Naive thymus-derived CD8-positive, alpha-beta T cell (primary cell): ENCODE data around the gene CYFIP2. TPM values are rescaled to one million over a fixed set of nuclear protein-coding genes. Genes with fewer than 3 reads are reported as not detected.

Source experiments
- ATAC-seq, 2 donors: fragments of 150-1000 bp; cut with Tn5 transposase in 1 of 2; sonication (Bioruptor Pico), chemical (Tn5 transposase) in 1 of 2; 1 replicate in 1 of 2; 2 replicates in 1 of 2; pipeline ENCODE4 v1.10.0; 2021; ENCODE audit warnings: mild to moderate bottlenecking in 2 of 2, moderate library complexity in 2 of 2
- POLR2A ChIA-PET: fragments of 350-600 bp; sonication (Branson Sonifier 250); formaldehyde crosslinking; loops from one replicate; lab custom pipeline; 2021; ENCODE audit warnings: antibody characterized with exemption; lab: Charles Lee
- DNase-seq, 10 donors: peaks; one replicate each; pipeline versions ENCODE4 v3.0.0 to v3.0.0-alpha.2; 2020 to 2022
- H3K27ac Mint-ChIP-seq, 10 donors: one replicate each; pipeline ENCODE4 v1.8.0; 2020 to 2022; ENCODE audit warnings: mild to moderate bottlenecking in 10 of 10, mixed read lengths in 10 of 10, moderate library complexity in 4 of 10, inconsistent platforms in 1 of 10
- H3K27me3 Mint-ChIP-seq, 5 donors: one replicate each; pipeline ENCODE4 v1.8.0; 2021 to 2022; ENCODE audit warnings: mixed read lengths in 5 of 5
- H3K36me3 Mint-ChIP-seq, 3 donors: one replicate each; pipeline ENCODE4 v1.8.0; 2020 to 2022; ENCODE audit warnings: mixed read lengths in 3 of 3, mild to moderate bottlenecking in 2 of 3, inconsistent platforms in 1 of 3
- H3K4me1 Mint-ChIP-seq, 4 donors: one replicate each; pipeline ENCODE4 v1.8.0; 2021 to 2022; ENCODE audit warnings: mixed read lengths in 4 of 4
- H3K4me3 Mint-ChIP-seq, 10 donors: one replicate each; pipeline ENCODE4 v1.8.0; 2020 to 2022; ENCODE audit warnings: mild to moderate bottlenecking in 10 of 10, mixed read lengths in 10 of 10, moderate library complexity in 6 of 10, inconsistent platforms in 1 of 10
- H3K9me3 Mint-ChIP-seq, 9 donors: one replicate each; pipeline ENCODE4 v1.8.0; 2020 to 2022; ENCODE audit warnings: mixed read lengths in 9 of 9, mild to moderate bottlenecking in 3 of 9, inconsistent platforms in 1 of 9, moderate library complexity in 1 of 9
- polyA plus RNA-seq, 3 donors: library from polyadenylated mRNA; unstranded; fragments of 300-500 nt; fragmentation: Illumina TruSeq; gene quantifications; one replicate each; pipeline ENCODE4 v1.2.3, GENCODE V29; 2021
- total RNA-seq, 8 experiments: library from RNA in 2 of 8; stranded (reverse) in 2 of 8; gene quantifications; one replicate each; pipeline ENCODE4 v1.2.3 and lab custom pipeline; 2021 to 2026

CYFIP2 gene
- total and polyA plus RNA-seq, 5 experiments from 2014 or later, result 395 to 668 (median 417) TPM

DNA sequence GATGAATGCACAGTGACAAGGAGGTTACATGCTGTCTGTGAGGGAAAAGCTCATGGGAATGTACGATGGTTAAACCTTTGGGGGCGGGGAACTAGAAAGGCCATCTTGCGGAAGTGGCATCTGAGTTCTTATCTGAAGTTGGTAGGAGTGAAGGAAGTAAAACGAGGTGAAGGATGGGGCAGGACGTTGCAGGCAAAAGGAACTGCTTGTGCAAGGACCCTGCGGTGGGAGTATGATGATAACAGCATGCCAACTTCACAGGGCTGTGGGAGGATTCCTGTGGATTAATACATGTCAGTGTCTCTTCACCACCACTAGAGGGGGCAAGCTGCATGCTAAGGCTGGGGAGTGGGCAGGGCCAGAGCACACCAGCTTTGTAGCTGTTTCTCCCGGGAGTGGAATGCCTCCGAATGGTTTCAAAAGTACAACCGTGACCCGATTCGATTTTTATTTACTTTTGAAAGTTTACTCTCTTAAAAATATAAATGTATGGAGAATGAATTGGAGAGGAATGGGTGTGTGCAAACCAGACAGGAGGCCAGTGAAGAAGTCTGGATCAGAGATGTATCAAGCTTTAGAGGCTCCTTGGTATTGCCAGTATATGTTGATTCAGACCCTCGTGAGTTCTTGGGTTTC is 62.5 kb downstream of the CYFIP2 start:
- H3K27me3 Mint-ChIP-seq, result no peaks in the 10 kb centered on the region
- peak; percentile 83 to 89 for ATAC-seq
- peaks cover 20 to 96% (median 57%) of the 10 kb centered on the region in 3 donors for H3K36me3 Mint-ChIP-seq
- peaks cover 19 to 39% (median 31%) of the 10 kb centered on the region in 4 donors for H3K4me1 Mint-ChIP-seq
- peak; percentile 26 to 72 (median 49) for DNase-seq
- H3K9me3 Mint-ChIP-seq, result no peaks in the 10 kb centered on the region
- H3K4me3 Mint-ChIP-seq, result peak overlapping the region in 9 of 10 donors; percentile 2 to 71 (median 43)
- POLR2A ChIA-PET, result interaction anchor here (0.6 to 1.9 kb wide), 9 partner anchors 8 to 523 kb away, joined by 3 to 9 read pairs (median 4); partner anchors contain the start of gene LSM11
- peak overlapping the region; percentile 88 to 97 (median 92) for H3K27ac Mint-ChIP-seq

DNA sequence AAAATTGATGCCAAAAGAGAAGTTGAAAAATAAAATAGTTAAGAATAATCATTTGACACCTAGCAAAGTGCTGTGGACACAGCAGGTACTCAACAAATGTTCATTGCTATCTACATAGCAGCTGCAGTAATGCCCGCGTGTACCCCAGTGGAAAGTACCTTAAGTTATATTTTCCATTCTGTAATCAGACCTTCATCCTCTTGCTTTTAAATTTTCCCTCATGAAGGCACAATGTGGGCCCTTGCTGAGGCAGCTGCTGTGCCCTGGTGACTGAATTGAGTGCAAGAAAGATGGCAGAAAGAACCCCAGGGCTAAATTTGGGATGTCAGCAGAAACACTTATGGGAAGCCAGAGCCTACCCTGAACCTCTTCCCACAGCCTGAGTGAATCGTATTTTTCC is 65.9 kb downstream of the CYFIP2 start:
- POLR2A ChIA-PET, result no interaction called here
- ATAC-seq (no peak), DNase-seq (no peak)
- peaks cover 13 to 97% (median 48%) of the 10 kb centered on the region in 3 donors for H3K36me3 Mint-ChIP-seq
- H3K4me3 Mint-ChIP-seq, result no peak overlapping the region
- H3K27ac Mint-ChIP-seq, result peak overlapping the region in 6 of 10 donors; percentile 12 to 85 (median 50)
- H3K27me3 Mint-ChIP-seq, result no peaks in the 10 kb centered on the region
- peaks cover 19 to 39% (median 26%) of the 10 kb centered on the region in 4 donors for H3K4me1 Mint-ChIP-seq
- H3K9me3 Mint-ChIP-seq, result no peaks in the 10 kb centered on the region

DNA sequence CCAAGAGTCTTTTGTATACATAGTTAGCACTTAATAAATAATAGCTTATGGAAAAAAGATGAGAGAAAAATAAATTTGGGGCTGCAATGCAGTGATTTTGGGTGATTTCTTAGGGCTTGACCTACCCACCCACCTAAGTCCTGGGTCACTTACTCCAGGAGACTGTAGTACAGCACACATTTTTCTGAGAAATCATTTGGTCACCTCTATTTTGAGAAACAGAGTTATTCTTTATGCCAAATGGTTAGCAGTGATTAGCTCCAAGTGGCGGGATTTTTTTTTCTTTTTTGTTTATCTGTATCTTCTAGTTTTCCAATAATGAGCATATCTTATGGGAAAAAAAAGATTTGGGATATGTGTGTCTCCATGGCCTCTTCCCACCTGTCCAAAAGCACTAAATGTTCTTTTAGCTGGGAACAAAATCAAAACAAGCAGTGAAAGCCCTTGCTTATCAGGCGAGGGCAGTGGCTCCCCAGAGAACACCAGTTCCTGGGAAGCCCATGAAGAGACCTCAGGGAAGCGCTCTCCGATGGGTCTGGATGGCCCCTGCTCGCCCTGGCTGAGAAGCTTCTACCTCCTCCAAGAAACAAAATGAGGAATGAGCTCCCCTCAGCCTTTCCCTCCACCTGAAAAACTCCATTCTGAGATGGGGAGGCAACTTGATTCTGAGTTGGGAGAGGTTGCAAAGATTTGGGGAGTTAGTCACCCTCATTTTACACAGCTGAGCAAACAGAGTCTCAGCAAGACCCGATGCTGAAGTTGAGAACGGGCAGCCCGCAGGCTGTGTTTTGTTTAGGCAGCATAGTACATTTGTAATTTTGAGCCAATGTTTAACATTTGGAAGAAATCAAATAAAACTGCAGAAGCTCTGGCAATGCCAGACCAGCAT is 69.9 kb downstream of the CYFIP2 start:
- H3K4me1 Mint-ChIP-seq, result peaks cover 4 to 15% (median 7%) of the 10 kb centered on the region in 4 donors
- POLR2A ChIA-PET, result interaction anchor here (1.6 kb wide), 1 partner anchor 8 kb away, joined by 4 read pairs; no protein-coding TSS in a partner anchor
- H3K9me3 Mint-ChIP-seq, result no peaks in the 10 kb centered on the region
- ATAC-seq (no peak), DNase-seq (no peak)
- peak overlapping the region in 7 of 10 donors; percentile 34 to 73 (median 43) for H3K27ac Mint-ChIP-seq
- H3K36me3 Mint-ChIP-seq, result peaks cover 15 to 100% (median 40%) of the 10 kb centered on the region in 3 donors
- no peak overlapping the region for H3K4me3 Mint-ChIP-seq
- H3K27me3 Mint-ChIP-seq, result no peaks in the 10 kb centered on the region

DNA sequence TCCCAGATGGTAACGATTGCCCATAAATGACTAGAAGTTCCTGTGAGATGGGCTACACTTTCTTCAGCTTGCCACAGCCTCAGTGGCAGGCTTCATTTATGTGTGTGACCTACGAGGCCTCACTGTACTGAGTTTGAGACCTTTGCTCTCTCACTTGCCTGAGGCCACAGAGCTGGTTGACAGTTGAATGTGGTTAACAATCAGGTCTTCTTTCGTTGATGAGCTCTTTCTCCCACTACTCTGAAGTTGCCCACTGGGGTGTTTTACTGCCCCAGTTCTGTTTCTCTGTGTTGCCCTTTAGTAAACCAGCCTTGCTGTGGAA is 70.5 kb downstream of the CYFIP2 start:
- Mint-ChIP-seq H3K4me3 (no peak overlapping the region), H3K9me3 (no peaks in the 10 kb centered on the region), H3K27ac (peak overlapping the region in 3 of 10 donors; percentile 29 to 79 (median 58)), H3K36me3 (peaks cover 15 to 100% (median 36%) of the 10 kb centered on the region in 3 donors), H3K4me1 (peaks cover 2 to 13% (median 7%) of the 10 kb centered on the region in 4 donors), H3K27me3 (no peaks in the 10 kb centered on the region)
- ATAC-seq (no peak), DNase-seq (no peak)
- POLR2A ChIA-PET, result interaction anchor here (1.6 kb wide), 1 partner anchor 8 kb away, joined by 4 read pairs; no protein-coding TSS in a partner anchor

DNA sequence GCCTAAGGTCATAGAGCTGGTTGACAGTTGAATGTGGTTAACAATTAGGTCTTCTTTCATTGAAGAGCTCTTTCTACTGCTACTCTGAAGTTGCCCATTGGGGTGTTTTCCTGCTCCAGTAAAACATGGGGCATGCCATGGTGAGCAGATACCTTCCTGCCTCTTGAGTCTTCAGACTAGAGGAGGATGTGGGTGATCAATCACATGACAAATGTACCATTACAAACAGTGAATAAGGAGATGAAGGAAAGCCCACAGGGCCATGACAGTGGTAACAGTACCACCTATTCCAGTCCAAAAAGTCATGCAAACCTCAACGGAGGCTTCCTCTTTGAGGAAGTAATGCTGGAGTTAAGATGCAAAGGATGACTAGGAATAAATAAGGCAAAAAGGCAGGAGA is 73.5 kb downstream of the CYFIP2 start:
- H3K36me3 Mint-ChIP-seq, result peaks cover 10 to 100% (median 17%) of the 10 kb centered on the region in 3 donors
- DNase-seq, result no peak
- POLR2A ChIA-PET, result no interaction called here
- H3K4me3 Mint-ChIP-seq, result no peak overlapping the region
- no peaks in the 10 kb centered on the region for H3K27me3 Mint-ChIP-seq
- no peak for ATAC-seq
- no peaks in the 10 kb centered on the region for H3K9me3 Mint-ChIP-seq
- H3K27ac Mint-ChIP-seq, result peak overlapping the region in 8 of 10 donors; percentile 27 to 83 (median 69)
- H3K4me1 Mint-ChIP-seq, result peaks cover 2 to 11% (median 8%) of the 10 kb centered on the region in 4 donors

DNA sequence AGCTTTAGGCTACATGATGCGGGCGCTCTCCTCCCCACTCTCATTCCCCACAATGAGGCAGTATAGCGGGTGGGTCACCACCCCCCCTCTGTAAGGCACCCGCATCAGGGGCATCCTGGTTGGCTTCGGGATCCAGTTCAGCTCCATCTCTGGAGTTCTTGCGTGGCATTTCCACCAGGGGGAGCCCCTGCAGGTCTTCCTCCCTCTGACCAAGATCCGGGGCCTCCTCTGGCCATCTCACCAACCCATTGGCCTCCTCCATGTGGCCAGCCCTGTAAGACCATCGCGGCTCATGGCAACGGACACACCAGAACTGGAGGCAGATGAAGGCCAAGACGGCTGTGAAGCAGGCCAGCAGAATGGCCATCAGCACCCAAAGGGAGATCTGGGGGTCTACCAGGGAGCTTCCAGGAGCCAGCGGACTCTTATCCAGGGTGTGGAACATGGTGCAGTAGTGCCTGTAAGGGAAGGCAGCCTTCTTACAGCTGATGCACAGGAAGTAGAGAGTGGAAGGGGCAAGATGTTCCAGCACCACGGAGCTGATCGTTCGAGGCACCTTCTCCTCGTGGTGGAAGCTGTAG is 77.0 kb downstream of the CYFIP2 start:
- ATAC-seq (peak; percentile 52 to 54), DNase-seq (peak in 4 of 10 donors; percentile 14 to 17 (median 16))
- Mint-ChIP-seq H3K36me3 (peaks cover 12 to 97% (median 14%) of the 10 kb centered on the region in 3 donors), H3K4me3 (no peak overlapping the region), H3K27me3 (no peaks in the 10 kb centered on the region), H3K27ac (peak overlapping the region in 4 of 10 donors; percentile 25 to 71 (median 32)), H3K4me1 (peaks cover 5 to 13% (median 10%) of the 10 kb centered on the region in 4 donors), H3K9me3 (no peaks in the 10 kb centered on the region)
- POLR2A ChIA-PET, result interaction anchor here (0.7 kb wide), 1 partner anchor 9 kb away, joined by 3 read pairs; no protein-coding TSS in a partner anchor

DNA sequence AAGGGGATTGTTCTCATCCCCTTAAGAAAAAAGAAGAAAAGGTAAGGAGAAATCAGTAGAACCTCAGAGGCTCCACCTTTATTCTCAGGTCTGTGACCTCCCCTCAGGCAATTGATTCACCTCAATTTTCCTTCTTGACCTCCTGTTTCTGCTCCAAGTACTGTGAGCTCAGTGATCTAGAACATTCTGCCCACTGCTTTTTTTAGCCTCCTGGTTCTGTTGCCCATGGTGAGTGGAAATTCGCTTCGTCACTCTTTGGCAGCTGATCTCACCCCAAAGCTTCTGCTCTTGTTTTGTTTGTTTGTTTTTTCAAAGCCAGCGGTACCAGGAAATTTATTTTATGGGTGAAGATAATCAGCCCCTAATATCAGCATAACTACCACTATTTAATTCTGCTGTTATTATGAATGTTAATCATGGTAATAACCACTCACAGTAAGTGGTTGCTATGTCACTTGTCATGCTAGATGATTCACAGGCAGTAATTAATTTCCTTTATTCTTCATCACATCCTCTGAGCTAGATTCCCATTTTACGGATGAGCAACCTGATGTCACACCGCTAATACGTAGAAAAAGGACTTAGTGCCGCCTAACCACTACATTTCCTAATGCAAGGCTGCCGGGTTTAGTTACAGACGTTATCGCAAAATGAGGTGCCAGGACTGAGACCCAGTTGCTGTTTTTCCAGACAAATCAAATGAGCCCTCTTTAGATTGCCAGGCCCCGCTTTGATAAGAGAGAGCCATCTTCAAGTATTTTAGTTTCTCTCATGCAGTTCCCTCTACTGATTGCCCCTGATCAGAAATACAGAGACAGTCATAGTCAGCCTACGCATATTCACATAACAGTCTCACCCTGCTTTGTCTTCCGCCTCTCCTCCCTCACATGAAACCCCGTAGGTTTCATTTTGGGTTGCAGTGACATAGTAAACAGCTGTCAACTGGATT is 78.2 kb downstream of the CYFIP2 start:
- no peak for DNase-seq
- H3K4me1 Mint-ChIP-seq, result peaks cover 5 to 18% (median 11%) of the 10 kb centered on the region in 4 donors
- POLR2A ChIA-PET, result no interaction called here

DNA sequence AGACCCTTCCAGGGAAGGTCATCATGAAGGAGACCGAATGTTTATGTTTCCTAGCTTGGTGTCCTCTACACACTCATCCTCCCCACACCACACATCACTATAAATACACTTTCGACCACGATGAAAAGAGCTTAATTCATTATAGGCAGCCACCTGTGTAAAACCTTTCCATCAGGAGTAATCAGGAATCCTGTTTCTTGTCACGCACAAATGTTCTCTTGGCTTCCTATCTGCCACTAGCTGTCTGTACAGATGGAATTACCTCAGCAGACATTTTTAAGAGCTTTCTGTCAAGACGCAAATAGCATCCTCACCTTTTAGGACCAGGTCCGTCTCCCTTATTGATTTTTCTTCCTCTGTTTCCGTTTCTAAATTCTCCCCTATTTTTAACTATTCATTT is 79.1 kb downstream of the CYFIP2 start:
- DNase-seq (no peak), ATAC-seq (no peak)
- H3K36me3 Mint-ChIP-seq, result peaks cover 6 to 95% (median 17%) of the 10 kb centered on the region in 3 donors
- peaks cover 8 to 21% (median 17%) of the 10 kb centered on the region in 4 donors for H3K4me1 Mint-ChIP-seq
- no peak overlapping the region for H3K4me3 Mint-ChIP-seq
- POLR2A ChIA-PET, result interaction anchor here (1.2 kb wide), 1 partner anchor 16 kb away, joined by 5 read pairs; no protein-coding TSS in a partner anchor
- H3K9me3 Mint-ChIP-seq, result no peaks in the 10 kb centered on the region
- peak overlapping the region in 6 of 10 donors; percentile 17 to 83 (median 65) for H3K27ac Mint-ChIP-seq
- H3K27me3 Mint-ChIP-seq, result no peaks in the 10 kb centered on the region

More for the DNA sequence above, 78.2 kb downstream of the CYFIP2 start:
- peak overlapping the region in 8 of 10 donors; percentile 4 to 79 (median 52) for H3K27ac Mint-ChIP-seq
- no peak overlapping the region for H3K4me3 Mint-ChIP-seq
- H3K36me3 Mint-ChIP-seq, result peaks cover 12 to 95% (median 17%) of the 10 kb centered on the region in 3 donors
- H3K9me3 Mint-ChIP-seq, result no peaks in the 10 kb centered on the region
- no peaks in the 10 kb centered on the region for H3K27me3 Mint-ChIP-seq
- ATAC-seq, result no peak

DNA sequence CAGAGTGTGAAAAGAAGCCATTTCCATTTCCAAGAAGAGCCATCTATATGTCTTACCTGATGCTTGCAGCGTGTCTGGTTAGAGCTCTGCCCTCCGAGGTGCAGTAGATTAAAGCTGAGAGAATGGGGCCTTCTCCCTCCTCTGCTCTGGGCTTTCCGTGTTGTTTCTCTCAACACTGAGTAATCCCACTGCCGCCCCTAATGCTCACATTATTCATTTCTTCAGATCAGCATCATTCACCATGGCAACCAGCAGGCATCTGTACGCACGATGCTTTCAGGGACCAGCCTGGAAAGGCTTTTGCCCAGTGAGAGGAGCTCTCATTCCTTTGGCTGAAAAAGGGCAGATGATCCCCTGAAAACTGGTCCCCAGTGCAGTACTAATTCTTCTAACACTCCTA is 79.6 kb downstream of the CYFIP2 start:
- Mint-ChIP-seq H3K9me3 (no peaks in the 10 kb centered on the region), H3K36me3 (peaks cover 6 to 95% (median 17%) of the 10 kb centered on the region in 3 donors), H3K4me1 (peaks cover 11 to 25% (median 21%) of the 10 kb centered on the region in 4 donors), H3K4me3 (no peak overlapping the region), H3K27ac (peak overlapping the region in 5 of 10 donors; percentile 3 to 80 (median 19)), H3K27me3 (no peaks in the 10 kb centered on the region)
- DNase-seq, result no peak
- POLR2A ChIA-PET, result interaction anchor here (1.2 kb wide), 1 partner anchor 15 kb away, joined by 5 read pairs; no protein-coding TSS in a partner anchor
- ATAC-seq, result no peak

DNA sequence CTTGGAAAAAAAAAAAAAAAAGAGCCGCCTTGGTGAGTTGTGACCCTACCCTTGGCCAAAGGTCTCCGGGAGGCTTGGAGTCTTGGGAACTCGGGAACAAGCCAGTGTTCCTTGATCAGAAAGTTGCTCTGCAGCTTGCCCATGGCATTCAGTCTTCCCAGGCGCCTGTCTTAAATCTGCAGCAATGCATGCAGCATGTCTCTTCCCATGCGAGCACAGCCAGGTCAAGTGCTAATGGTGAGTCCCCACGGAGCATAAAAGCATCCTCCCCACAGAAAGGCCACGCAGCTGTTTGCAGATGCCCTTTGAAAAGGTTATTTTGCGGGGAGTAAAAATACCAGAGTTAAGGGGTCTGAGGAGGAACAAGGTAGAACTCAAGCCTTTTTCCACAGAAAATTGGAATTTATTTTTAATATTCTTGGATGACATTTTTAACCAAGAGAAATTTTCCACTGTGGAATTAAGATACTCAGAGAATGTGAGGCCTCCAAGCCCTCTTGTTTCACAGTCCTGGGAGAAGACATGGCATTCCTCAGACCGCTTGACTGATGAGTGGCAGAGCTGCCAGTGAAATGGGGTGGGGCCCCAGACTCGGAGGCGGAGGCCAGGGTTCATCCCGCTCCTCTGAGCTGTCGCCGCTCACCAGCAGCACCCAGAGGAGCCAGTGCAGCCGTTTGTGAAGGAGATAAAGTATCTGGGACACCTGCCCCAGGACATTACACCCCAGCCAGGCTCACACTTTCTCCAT is 81.6 kb downstream of the CYFIP2 start:
- peak overlapping the region in 4 of 10 donors; percentile 18 to 40 (median 24) for H3K27ac Mint-ChIP-seq
- peaks cover 16 to 41% (median 34%) of the 10 kb centered on the region in 4 donors for H3K4me1 Mint-ChIP-seq
- POLR2A ChIA-PET, result interaction anchor here (1.1 kb wide), 1 partner anchor 8 kb away, joined by 3 read pairs; no protein-coding TSS in a partner anchor
- ATAC-seq (no peak), DNase-seq (no peak)
- H3K4me3 Mint-ChIP-seq, result no peak overlapping the region
- H3K27me3 Mint-ChIP-seq, result no peaks in the 10 kb centered on the region
- peaks cover 10 to 93% (median 12%) of the 10 kb centered on the region in 3 donors for H3K36me3 Mint-ChIP-seq
- no peaks in the 10 kb centered on the region for H3K9me3 Mint-ChIP-seq

DNA sequence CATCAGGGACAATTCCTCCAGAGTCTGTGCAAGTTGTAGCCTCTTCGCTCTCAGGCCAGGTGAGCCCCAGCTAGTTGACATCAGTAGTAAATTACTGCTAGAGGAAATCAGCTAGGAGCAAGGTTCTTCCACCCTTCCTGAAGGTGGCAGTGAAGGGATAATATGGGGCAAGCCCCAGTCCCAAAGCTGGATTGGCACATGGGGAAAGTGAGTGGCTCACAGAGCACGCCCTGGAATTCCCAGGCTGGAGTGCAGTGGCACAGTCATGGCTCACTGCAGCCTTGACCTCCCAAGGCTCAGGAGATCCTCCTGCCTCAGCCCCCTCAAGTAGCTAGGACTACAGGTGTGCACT is 82.1 kb downstream of the CYFIP2 start:
- no peak for DNase-seq
- peaks cover 16 to 46% (median 36%) of the 10 kb centered on the region in 4 donors for H3K4me1 Mint-ChIP-seq
- no peaks in the 10 kb centered on the region for H3K9me3 Mint-ChIP-seq
- H3K27ac Mint-ChIP-seq, result peak overlapping the region in 2 of 10 donors; percentile 18 to 22
- POLR2A ChIA-PET, result no interaction called here
- no peaks in the 10 kb centered on the region for H3K27me3 Mint-ChIP-seq
- no peak overlapping the region for H3K4me3 Mint-ChIP-seq
- H3K36me3 Mint-ChIP-seq, result peaks cover 12 to 93% (median 13%) of the 10 kb centered on the region in 3 donors
- no peak for ATAC-seq
